Aorta (tissue), 5 donors: ENCODE measurements around the gene NUB1. TPM values are rescaled to one million over a fixed set of nuclear protein-coding genes. Genes with fewer than 3 reads are reported as not detected.

Experiments used
- ATAC-seq: fragments of 200-7000 bp; cut with Tn5 transposase; one replicate; pipeline ENCODE4 v1.9.1; 2022; ENCODE audit warnings: moderate library complexity; ENCODE audit not compliant: low FRiP score
- DNase-seq, 2 donors: peaks; one replicate each; pipeline ENCODE4 v3.0.0-alpha.2; 2020
- H3K27ac ChIP-seq, 2 donors: one replicate each; pipeline ENCODE4 v1.5.1; 2013; ENCODE audit warnings: low read length in 2 of 2, mild to moderate bottlenecking in 2 of 2, moderate library complexity in 2 of 2, control low read depth in 1 of 2, inconsistent platforms in 1 of 2, low read depth in 1 of 2
- H3K27me3 ChIP-seq, 2 donors: one replicate each; pipeline ENCODE4 v1.6.1; 2013; ENCODE audit warnings: control low read depth in 1 of 2, low read length in 1 of 2, mild to moderate bottlenecking in 1 of 2, moderate library complexity in 1 of 2; ENCODE audit not compliant: insufficient read depth in 2 of 2, control insufficient read depth in 1 of 2
- H3K36me3 ChIP-seq, 2 donors: one replicate each; pipeline ENCODE4 v1.6.1; 2013; ENCODE audit warnings: control low read depth in 1 of 2, low read length in 1 of 2, mild to moderate bottlenecking in 1 of 2; ENCODE audit not compliant: insufficient read depth in 2 of 2, control insufficient read depth in 1 of 2
- H3K4me1 ChIP-seq, 2 donors: one replicate each; pipeline ENCODE4 v1.6.1; 2013; ENCODE audit warnings: low read length in 2 of 2, control low read depth in 1 of 2, mild to moderate bottlenecking in 1 of 2, moderate library complexity in 1 of 2; ENCODE audit not compliant: insufficient read depth in 2 of 2, control insufficient read depth in 1 of 2
- H3K4me3 ChIP-seq, 2 donors: one replicate each; pipeline ENCODE4 v1.5.1; 2013; ENCODE audit warnings: low read length in 2 of 2, control low read depth in 1 of 2, mild to moderate bottlenecking in 1 of 2
- H3K9me3 ChIP-seq: one replicate; pipeline ENCODE4 v1.6.1; 2013; ENCODE audit warnings: mild to moderate bottlenecking, low read length; ENCODE audit not compliant: control insufficient read depth
- WGBS, 2 donors: extraction: QIAGEN DNeasy Blood & Tissue Kit; methylation state at CpG; one replicate each; pipeline ENCODE4 v1.1.7; 2013; 5-methylcytosine and 5-hydroxymethylcytosine counted together
- intact Hi-C, 2 donors: fragments of 100-400 bp; cut with DNase I; formaldehyde crosslinking; loops; one replicate each; pipeline versions ENCODE4 v1.14.2 to v1.15.0; 2022
- polyA plus RNA-seq, 2 donors: library from polyadenylated mRNA; stranded (reverse); fragments of 200-250 nt; gene quantifications; one replicate each; pipeline ENCODE4 v1.2.3, GENCODE V29; 2013
- total RNA-seq, 2 donors: library from RNA; stranded (reverse); fragmentation: NEBNext Ultra II Directional; extraction: Animal tissue kit (Norgen Biotek cat#: 25700); gene quantifications; one replicate each; pipeline ENCODE4 v1.2.1, GENCODE V29; 2021
- donor health status: healthy with polysubstance abuse.
- donor health status: Bipolar disorder and iron deficiency.
- donor health status: DM: no; HTN: no; CAD: no.
- donor health status: DM: no; HTN: no; CAD: no.
- donor health status: DM: yes; HTN: yes; CAD: no.

The NUB1 gene
- total and polyA plus RNA-seq, 4 donors, result 34.6 to 56.6 (median 41.8) TPM

GRCh38 chr7:151379193-151379520 is 37.5 kb downstream of the NUB1 start:
- H3K4me1 ChIP-seq, result no peaks in the 10 kb centered on the region
- H3K27ac ChIP-seq, result no peak overlapping the region
- H3K9me3 ChIP-seq, result no peaks in the 10 kb centered on the region
- DNase-seq (no peak), ATAC-seq (no peak)
- peaks cover 0 to 3% of the 10 kb centered on the region in 2 donors for H3K36me3 ChIP-seq
- no peaks in the 10 kb centered on the region for H3K27me3 ChIP-seq
- intact Hi-C loops, result no loop called here
- H3K4me3 ChIP-seq, result no peak overlapping the region
- 91 to 94% methylated on average over 6 of the region's 6 CpGs for WGBS, 2 donors

DNA sequence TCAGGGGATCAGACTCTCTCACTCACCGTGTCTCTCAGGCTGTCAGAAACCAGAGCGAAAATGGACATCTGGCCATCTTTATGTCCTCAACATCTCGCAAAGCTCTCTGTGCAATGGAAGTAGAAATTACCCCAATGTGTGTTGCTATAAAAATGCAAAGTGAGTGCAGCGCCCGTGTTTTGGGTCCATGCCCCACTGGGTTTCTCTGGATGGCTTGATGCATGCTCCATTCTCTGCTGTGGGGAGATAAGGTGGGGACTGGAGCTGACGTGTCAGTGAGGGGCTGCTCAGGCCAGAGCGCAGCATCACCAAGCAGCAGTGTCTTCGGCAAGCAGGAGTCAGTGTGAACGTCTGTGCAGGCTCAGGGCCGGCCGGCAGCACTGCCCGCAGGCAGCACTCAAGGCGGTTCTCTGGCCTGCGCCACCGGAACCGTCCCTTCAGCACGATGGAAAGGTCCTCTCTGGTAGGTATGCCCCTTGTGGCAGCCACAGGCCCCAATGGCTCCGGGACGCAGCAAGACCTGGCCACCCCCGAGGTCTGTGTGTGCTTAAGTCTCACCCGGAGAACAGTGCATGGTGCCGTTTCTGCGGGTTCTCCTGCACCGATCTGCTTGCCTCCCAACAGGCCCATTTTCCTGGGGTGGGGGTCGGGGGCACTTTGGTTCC is 38.1 kb downstream of the NUB1 start:
- Histone ChIP-seq H3K27me3 (no peaks in the 10 kb centered on the region), H3K36me3 (peaks cover 0 to 1% of the 10 kb centered on the region in 2 donors), H3K27ac (no peak overlapping the region), H3K9me3 (no peaks in the 10 kb centered on the region), H3K4me3 (no peak overlapping the region), H3K4me1 (no peaks in the 10 kb centered on the region)
- DNase-seq (no peak), ATAC-seq (no peak)
- intact Hi-C loops, result no loop called here
- 92% methylated on average over 25 of the region's 25 CpGs for WGBS, 2 donors

DNA sequence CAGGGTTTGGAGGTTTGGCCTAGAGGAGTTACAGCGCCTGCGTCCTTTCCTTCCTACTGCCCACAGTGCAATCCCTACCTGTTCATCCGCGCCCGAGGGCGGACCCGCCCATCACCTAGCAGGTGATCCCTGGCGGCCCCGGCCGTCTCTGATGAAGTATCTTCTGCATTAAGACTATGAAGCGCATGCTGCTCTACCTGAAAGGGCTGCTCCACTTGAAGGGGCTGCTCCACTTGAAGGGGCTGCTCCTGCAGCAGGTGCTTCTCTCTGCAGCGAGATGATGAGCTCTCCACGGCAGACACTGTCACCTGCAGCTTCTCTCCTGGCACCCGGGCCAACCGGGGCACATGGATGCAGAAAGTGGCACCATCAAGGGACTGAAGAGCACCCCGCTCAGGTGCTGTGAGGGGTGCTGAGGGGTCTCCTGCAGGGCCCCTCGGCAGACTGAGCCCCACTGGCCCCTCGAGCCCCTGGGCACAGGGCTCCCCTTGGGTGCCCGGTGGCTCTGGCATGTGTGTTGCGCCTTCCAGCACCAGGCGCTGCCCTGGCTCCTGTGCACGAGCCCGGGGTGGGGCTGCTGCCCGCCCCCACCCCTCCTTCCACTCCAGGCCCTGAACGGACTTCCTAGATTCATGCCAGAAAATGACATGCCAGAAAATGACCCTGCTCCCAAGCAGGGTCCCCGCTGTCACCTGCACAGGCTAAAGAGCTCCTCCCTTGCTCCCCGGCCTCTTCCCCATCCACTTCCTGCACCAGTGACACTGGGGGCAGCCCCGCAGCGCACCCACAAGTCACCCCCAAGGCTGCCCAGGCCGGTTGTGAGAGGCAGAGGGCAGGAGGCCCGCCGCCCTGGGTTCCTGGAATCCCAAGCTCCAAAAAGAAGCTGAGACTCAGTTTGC is 38.8 kb downstream of the NUB1 start:
- Histone ChIP-seq H3K4me1 (no peaks in the 10 kb centered on the region), H3K4me3 (no peak overlapping the region), H3K27ac (no peak overlapping the region), H3K36me3 (peaks cover 0 to 1% of the 10 kb centered on the region in 2 donors), H3K27me3 (no peaks in the 10 kb centered on the region), H3K9me3 (no peaks in the 10 kb centered on the region)
- DNase-seq, result no peak
- WGBS, 2 donors, result 86 to 88% methylated on average over 31 to 32 of the region's 32 CpGs
- no peak for ATAC-seq
- intact Hi-C loops, result no loop called here

DNA sequence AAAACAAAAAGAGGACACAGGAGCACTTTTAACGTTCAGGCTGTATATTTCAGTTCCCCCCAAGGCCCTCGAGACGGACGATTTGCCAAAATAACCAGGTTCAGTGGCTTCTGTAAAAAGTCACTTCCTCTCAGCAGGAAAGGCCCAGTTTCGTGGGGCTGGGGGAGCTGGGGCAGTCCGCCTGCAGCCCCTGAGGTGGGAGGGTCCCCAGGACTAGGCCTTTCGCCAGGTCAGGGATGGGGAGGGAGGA is 39.4 kb downstream of the NUB1 start:
- Histone ChIP-seq H3K36me3 (peaks cover 0 to 1% of the 10 kb centered on the region in 2 donors), H3K27ac (no peak overlapping the region)

DNA sequence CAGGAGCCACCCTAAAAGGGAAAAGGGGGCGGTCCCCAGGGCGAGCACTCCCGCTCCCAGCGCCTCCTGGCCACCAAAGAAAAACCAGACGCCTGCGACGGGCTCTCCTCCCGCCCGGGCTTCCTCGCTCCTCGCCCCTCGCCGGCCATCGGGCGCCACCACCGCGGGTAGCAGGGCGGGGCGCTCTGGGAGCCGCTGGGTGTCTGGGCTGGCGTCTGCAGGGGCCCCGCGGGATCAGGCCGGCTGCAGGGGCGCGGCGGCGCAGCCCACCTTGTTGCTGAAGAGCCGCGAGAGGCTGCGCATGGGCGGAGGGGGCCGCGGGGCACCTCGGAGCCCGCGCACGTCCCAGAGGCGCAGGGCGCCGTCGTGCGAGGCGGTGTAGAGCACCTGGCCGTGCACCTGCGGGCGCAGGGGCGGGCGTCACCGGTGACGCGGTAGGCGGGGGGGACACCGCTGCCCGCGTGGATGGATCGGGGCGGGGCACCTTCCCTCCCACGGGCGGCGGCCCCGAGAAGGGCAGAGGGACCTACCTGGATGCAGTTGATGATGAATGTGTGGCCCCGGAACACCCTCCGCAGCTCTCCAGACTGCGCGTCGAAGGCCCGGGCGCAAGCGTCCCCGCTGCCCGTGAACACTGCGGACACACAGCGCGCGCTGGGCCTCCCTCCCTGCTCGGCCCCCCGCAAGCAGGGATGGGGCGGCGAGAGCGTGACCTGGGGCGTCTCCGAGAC is 39.9 kb downstream of the NUB1 start:
- H3K4me3 ChIP-seq, result no peak overlapping the region
- H3K4me1 ChIP-seq, result no peaks in the 10 kb centered on the region
- H3K27ac ChIP-seq, result no peak overlapping the region
- H3K27me3 ChIP-seq, result no peaks in the 10 kb centered on the region
- DNase-seq (no peak), ATAC-seq (peak; percentile 49)
- H3K9me3 ChIP-seq, result no peaks in the 10 kb centered on the region
- intact Hi-C loops, result no loop called here
- 17 to 27% methylated on average over 70 to 83 of the region's 83 CpGs for WGBS, 2 donors
- peaks cover 0 to 1% of the 10 kb centered on the region in 2 donors for H3K36me3 ChIP-seq

More for the DNA sequence above, 39.4 kb downstream of the NUB1 start:
- WGBS, 2 donors, result 10% methylated on average over 7 of the region's 7 CpGs
- H3K9me3 ChIP-seq, result no peaks in the 10 kb centered on the region
- H3K27me3 ChIP-seq, result no peaks in the 10 kb centered on the region
- intact Hi-C loops, result no loop called here
- DNase-seq, result no peak
- no peak overlapping the region for H3K4me3 ChIP-seq
- ATAC-seq, result no peak
- H3K4me1 ChIP-seq, result no peaks in the 10 kb centered on the region

GRCh38 chr7:151382079-151382885 is 40.7 kb downstream of the NUB1 start:
- Histone ChIP-seq H3K36me3 (peaks cover 0 to 1% of the 10 kb centered on the region in 2 donors), H3K4me3 (no peak overlapping the region), H3K27me3 (no peaks in the 10 kb centered on the region), H3K9me3 (no peaks in the 10 kb centered on the region), H3K27ac (no peak overlapping the region), H3K4me1 (no peaks in the 10 kb centered on the region)
- WGBS, 2 donors, result 61 to 78% methylated on average over 37 of the region's 37 CpGs
- intact Hi-C loops, result no loop called here
- ATAC-seq, result no peak
- no peak for DNase-seq

GRCh38 chr7:151383638-151384351 is 42.2 kb downstream of the NUB1 start:
- H3K9me3 ChIP-seq, result no peaks in the 10 kb centered on the region
- intact Hi-C loops, result no loop called here
- H3K27me3 ChIP-seq, result no peaks in the 10 kb centered on the region
- H3K27ac ChIP-seq, result no peak overlapping the region
- H3K4me3 ChIP-seq, result no peak overlapping the region
- no peaks in the 10 kb centered on the region for H3K4me1 ChIP-seq
- WGBS, 2 donors, result 94% methylated on average over 15 of the region's 15 CpGs
- ATAC-seq (no peak), DNase-seq (no peak)
- no peaks in the 10 kb centered on the region for H3K36me3 ChIP-seq

- WGBS, 2 donors, result 81 to 98% methylated on average over 6 of the region's 6 CpGs
- intact Hi-C loops, result no loop called here
- H3K36me3 ChIP-seq, result no peaks in the 10 kb centered on the region
- H3K4me1 ChIP-seq, result no peaks in the 10 kb centered on the region
- DNase-seq, result no peak
- no peaks in the 10 kb centered on the region for H3K27me3 ChIP-seq
- H3K27ac ChIP-seq, result no peak overlapping the region
- no peak for ATAC-seq
- no peaks in the 10 kb centered on the region for H3K9me3 ChIP-seq
- no peak overlapping the region for H3K4me3 ChIP-seq
Observed at GRCh38 chr7:151384352-151384697, 42.7 kb downstream of the NUB1 start.
